Bronchial epithelial cell (primary cell): ENCODE data around the gene EGFR. TPM values are rescaled to one million over a fixed set of nuclear protein-coding genes. Genes with fewer than 3 reads are reported as not detected.

Experiments
- DNase-seq: peaks from one replicate; pipeline ENCODE4 v3.0.0-alpha.2; 2010; ENCODE audit warnings: low read depth
- FAIRE-seq: peaks from 2 replicates; lab custom pipeline; 2011; peaks lifted over from hg19 to GRCh38; lab: Jason Lieb, UNC
- H3K27me3 ChIP-seq: 2 replicates; pipeline ENCODE4 v1.5.1; 2011; ENCODE audit warnings: low read length; ENCODE audit not compliant: control insufficient read depth, insufficient read depth
- H3K36me3 ChIP-seq: 2 replicates; pipeline ENCODE4 v1.5.1; 2011; ENCODE audit warnings: low read length; ENCODE audit not compliant: control insufficient read depth, insufficient read depth
- H3K4me3 ChIP-seq: 2 replicates; pipeline ENCODE4 v1.5.1; 2011; ENCODE audit warnings: mild to moderate bottlenecking, low read depth, low read length, control low read depth
- total RNA-seq: library from RNA; depleted of rRNA; stranded (reverse); fragments of >200 nt; gene quantifications from 2 replicates; pipeline ENCODE4 v1.2.1, GENCODE V29; 2014
- TF ChIP-seq, protein P1 (sequence below): IDR thresholded peaks from 2 replicates; pipeline ENCODE4 v1.5.1; 2011; ENCODE audit warnings: mild to moderate bottlenecking, moderate library complexity, low read length, control low read depth, inconsistent platforms; ENCODE audit not compliant: insufficient read depth, severe bottlenecking

EGFR gene
- total RNA-seq, 1 donor from 2014 or later = 137 TPM

DNA sequence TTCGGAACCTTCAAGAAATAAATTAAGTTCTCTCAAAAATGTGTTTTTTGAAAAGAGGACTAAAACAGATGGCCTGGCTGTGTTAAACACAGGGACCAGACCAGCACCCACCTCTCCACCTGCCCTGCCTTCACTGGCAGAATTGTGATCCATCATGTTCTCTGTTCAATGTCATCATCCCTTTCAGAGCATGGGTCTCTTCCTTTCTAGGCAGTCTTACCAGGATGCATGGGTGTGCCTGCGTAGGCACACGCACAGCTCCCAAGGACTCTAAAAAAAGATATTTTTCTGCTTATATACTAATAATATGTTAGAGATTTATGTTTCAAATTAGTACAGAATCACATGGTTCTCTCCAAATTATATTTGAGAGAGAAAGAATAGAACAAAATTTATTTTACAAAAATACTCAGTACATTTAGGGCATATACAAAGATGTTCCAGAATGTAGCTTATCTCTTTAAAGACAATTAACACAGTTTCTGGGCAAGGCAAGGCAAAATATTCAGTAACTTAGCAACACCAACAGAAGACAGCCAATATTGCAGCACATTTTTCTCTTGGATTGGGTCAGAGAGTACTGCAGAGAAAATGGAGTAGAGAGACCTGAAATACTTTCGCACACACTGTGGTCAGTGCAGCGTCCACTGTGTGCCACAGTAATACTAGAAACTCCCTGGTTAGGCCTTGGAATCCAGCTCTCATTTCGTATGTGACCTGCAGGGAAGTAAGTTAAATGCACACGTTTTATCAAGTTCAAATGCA is 52.8 kb downstream of the EGFR start:
- no peak for DNase-seq
- no peak for FAIRE-seq
- TF ChIP-seq, protein P1, sequence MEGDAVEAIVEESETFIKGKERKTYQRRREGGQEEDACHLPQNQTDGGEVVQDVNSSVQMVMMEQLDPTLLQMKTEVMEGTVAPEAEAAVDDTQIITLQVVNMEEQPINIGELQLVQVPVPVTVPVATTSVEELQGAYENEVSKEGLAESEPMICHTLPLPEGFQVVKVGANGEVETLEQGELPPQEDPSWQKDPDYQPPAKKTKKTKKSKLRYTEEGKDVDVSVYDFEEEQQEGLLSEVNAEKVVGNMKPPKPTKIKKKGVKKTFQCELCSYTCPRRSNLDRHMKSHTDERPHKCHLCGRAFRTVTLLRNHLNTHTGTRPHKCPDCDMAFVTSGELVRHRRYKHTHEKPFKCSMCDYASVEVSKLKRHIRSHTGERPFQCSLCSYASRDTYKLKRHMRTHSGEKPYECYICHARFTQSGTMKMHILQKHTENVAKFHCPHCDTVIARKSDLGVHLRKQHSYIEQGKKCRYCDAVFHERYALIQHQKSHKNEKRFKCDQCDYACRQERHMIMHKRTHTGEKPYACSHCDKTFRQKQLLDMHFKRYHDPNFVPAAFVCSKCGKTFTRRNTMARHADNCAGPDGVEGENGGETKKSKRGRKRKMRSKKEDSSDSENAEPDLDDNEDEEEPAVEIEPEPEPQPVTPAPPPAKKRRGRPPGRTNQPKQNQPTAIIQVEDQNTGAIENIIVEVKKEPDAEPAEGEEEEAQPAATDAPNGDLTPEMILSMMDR = no peak
- no peak overlapping the region for H3K4me3 ChIP-seq
- H3K27me3 ChIP-seq = no peaks in the 10 kb centered on the region
- H3K36me3 ChIP-seq = peaks cover 19% of the 10 kb centered on the region

DNA sequence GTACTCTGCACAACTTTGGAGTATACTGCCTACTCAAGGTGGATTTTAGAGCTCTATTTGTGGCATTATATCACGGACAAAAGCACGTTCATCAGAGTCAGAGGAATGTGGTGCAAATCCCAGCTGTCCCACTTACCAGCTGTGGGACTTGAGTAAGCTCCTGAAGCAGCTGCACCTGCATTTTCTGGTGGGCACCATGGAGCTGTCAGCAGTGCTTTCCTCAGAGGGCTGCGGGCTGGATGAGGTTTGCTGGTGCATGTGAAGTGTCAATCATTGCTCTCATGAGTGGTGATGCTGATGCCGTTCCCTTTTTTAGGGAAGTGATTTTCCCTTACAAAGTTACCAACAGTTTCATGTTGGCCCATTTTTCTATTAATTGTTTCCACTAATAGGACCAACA is 53.4 kb downstream of the EGFR start:
- DNase-seq (no peak), FAIRE-seq (no peak)
- TF ChIP-seq, protein P1 = no peak
- H3K36me3 ChIP-seq = peaks cover 14% of the 10 kb centered on the region
- no peaks in the 10 kb centered on the region for H3K27me3 ChIP-seq
- no peak overlapping the region for H3K4me3 ChIP-seq

DNA sequence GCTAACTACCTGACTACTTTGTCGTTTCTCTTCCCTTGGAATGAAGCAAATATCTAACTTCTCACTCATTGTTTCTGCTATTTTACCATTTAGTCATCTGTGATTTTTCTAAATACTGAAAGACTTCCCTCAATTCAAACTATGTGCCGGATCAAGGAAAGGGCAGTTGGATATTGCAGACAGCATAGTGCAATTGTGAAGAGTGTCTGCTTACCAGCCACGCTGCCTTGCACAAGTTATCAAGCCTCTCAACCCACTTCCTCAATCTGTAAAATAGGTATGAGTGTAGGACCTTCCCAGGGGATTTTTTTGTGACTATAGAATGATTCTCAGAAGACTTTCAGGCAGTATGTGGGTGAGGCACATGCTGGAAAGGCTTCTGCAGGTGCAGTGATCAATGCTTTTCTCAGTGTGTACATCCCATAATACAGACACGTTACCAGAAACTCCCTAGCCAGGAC is 54.3 kb downstream of the EGFR start:
- Histone ChIP-seq H3K4me3 (no peak overlapping the region), H3K36me3 (peaks cover 12% of the 10 kb centered on the region), H3K27me3 (no peaks in the 10 kb centered on the region)
- FAIRE-seq (no peak), DNase-seq (peak; percentile 53)
- TF ChIP-seq, protein P1 = no peak

DNA sequence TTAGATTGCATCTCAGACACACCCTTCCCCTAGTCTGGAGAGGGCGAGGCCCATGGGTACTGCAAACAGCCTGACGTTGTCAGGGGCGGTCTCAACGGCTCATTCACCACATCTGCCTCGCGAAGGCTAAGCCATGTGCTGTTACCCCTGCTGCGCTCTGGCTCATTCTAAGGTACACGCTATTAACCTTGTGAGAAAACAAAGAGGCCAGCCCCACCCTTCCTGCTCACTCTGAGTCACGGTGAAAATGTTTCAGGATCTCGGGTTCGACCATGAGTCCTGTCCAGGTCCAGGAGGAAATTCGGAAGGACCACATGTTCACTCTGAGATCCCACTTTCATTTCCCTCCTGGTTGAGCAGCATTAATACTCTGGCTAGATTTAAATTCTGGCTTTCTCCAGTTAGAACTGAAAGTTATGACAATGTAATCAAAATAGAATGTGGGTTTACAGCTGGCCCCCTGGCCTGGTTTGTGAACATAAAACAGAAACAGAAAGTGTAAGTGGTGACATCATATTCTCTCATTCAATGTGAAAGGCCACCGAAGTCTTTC is 55.2 kb downstream of the EGFR start:
- FAIRE-seq (peak; percentile 91), DNase-seq (peak; percentile 95)
- Histone ChIP-seq H3K36me3 (peaks cover 13% of the 10 kb centered on the region), H3K27me3 (no peaks in the 10 kb centered on the region), H3K4me3 (no peak overlapping the region)
- TF ChIP-seq, protein P1 = no peak

DNA sequence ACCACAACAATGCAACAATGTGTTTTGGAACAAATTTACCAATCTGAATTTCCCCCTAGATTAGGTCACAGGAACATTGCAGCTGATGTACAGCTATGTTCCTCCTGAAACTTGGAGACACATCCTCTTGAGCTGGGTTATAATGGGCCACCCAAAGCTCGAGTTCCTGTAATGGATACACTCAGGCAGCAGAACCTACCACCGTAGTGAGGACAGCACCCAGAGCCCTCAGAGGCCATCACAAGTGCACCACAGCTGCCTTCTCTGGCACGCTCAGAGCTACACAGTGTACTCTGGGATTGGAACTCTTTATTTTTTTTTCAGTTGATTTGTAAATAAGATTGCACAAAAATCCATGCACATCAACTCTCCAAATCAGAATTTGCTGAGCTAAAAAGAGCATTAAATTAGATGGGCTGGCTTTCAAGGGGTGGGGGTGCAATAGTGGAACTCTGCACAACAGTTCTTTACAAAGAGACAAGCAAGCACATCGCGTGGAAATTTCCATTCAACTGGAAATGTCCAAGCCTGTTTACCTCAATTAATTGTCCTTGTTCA is 56.7 kb downstream of the EGFR start:
- H3K36me3 ChIP-seq = peaks cover 11% of the 10 kb centered on the region
- TF ChIP-seq, protein P1 = no peak
- FAIRE-seq (no peak), DNase-seq (no peak)
- no peak overlapping the region for H3K4me3 ChIP-seq
- H3K27me3 ChIP-seq = no peaks in the 10 kb centered on the region
